Peyer's patch (tissue), 4 donors: Measurements from ENCODE around the gene MMP24. TPM values are rescaled to one million over a fixed set of nuclear protein-coding genes. Genes with fewer than 3 reads are reported as not detected.

ENCODE experiments used
- DNase-seq, 3 donors: peaks; one replicate each; pipeline ENCODE4 v3.0.0-alpha.2; 2017 to 2019
- H3K27ac ChIP-seq, 4 donors: fragments of 200-600 bp; sonication (generic); one replicate each; pipeline ENCODE4 v1.5.1; 2016 to 2019
- H3K27me3 ChIP-seq, 2 donors: fragments of 200-600 bp; sonication (generic); one replicate each; pipeline ENCODE4 v1.5.1; 2019
- H3K36me3 ChIP-seq, 3 donors: fragments of 200-600 bp; sonication (generic); one replicate each; pipeline ENCODE4 v1.5.1; 2016 to 2019
- H3K4me1 ChIP-seq, 4 donors: fragments of 200-600 bp; sonication (generic); one replicate each; pipeline ENCODE4 v1.5.1; 2016 to 2019
- H3K4me3 ChIP-seq, 4 donors: fragments of 200-600 bp; sonication (generic); 1 replicate in 3 of 4; 2 replicates in 1 of 4; pipeline ENCODE4 v1.5.1; 2016 to 2019; ENCODE audit warnings: mild to moderate bottlenecking in 1 of 4
- H3K9me3 ChIP-seq, 4 donors: fragments of 200-600 bp; sonication (generic); one replicate each; pipeline ENCODE4 v1.5.1; 2016 to 2019; ENCODE audit warnings: mild to moderate bottlenecking in 1 of 4
- CTCF ChIP-seq, 6 experiments: fragments of 450-650 bp in 4 of 6; fragments of 200-600 bp in 2 of 6; sonication (generic) in 1 of 6; IDR thresholded peaks; one replicate each; pipeline ENCODE4 v1.5.1; 2017 to 2019; ENCODE audit warnings: antibody characterized with exemption in 6 of 6, mild to moderate bottlenecking in 3 of 6, moderate library complexity in 1 of 6
- POLR2A ChIP-seq, 2 donors: fragments of 450-650 bp; IDR thresholded peaks; one replicate each; pipeline ENCODE4 v1.5.1; 2017; ENCODE audit warnings: antibody characterized with exemption in 2 of 2, mild to moderate bottlenecking in 2 of 2, moderate library complexity in 2 of 2
- total RNA-seq, 4 donors: library from RNA; depleted of rRNA; stranded (reverse); fragments of >200 nt; gene quantifications; one replicate each; pipeline ENCODE4 v1.1.0, GENCODE V29; 2016

MMP24 gene
- total RNA-seq, 4 donors from 2014 or later = 0.70 to 2.7 (median 1.3) TPM; not detected in 1

GRCh38 chr20:35271904-35272303 lies 45.4 kb downstream of the MMP24 start:
- Histone ChIP-seq H3K36me3 (peaks cover 0 to 41% (median 0%) of the 10 kb centered on the region in 3 donors), H3K27me3 (no peaks in the 10 kb centered on the region), H3K27ac (no peak overlapping the region), H3K9me3 (no peaks in the 10 kb centered on the region), H3K4me3 (no peak overlapping the region), H3K4me1 (peaks cover 0 to 34% (median 8%) of the 10 kb centered on the region in 4 donors)
- TF ChIP-seq POLR2A (IDR thresholded peaks at IDR 0.05) (no peak), CTCF (IDR thresholded peaks at IDR 0.05) (no peak)
- no peak for DNase-seq

GRCh38 chr20:35273449-35274171 lies 47.1 kb downstream of the MMP24 start:
- peaks cover 0 to 28% (median 0%) of the 10 kb centered on the region in 3 donors for H3K36me3 ChIP-seq
- H3K4me3 ChIP-seq = no peak overlapping the region
- TF ChIP-seq POLR2A (IDR thresholded peaks at IDR 0.05) (no peak), CTCF (IDR thresholded peaks at IDR 0.05) (no peak)
- H3K27ac ChIP-seq = no peak overlapping the region
- no peaks in the 10 kb centered on the region for H3K27me3 ChIP-seq
- no peak for DNase-seq
- H3K4me1 ChIP-seq = peaks cover 0 to 31% (median 12%) of the 10 kb centered on the region in 4 donors
- no peaks in the 10 kb centered on the region for H3K9me3 ChIP-seq

- peaks cover 0 to 23% (median 10%) of the 10 kb centered on the region in 4 donors for H3K4me1 ChIP-seq
- no peaks in the 10 kb centered on the region for H3K27me3 ChIP-seq
- DNase-seq = no peak
- no peak overlapping the region for H3K27ac ChIP-seq
- no peaks in the 10 kb centered on the region for H3K9me3 ChIP-seq
- no peak overlapping the region for H3K4me3 ChIP-seq
- no peak for TF ChIP-seq CTCF (IDR thresholded peaks at IDR 0.05)
- TF ChIP-seq POLR2A (IDR thresholded peaks at IDR 0.05) = no peak
- H3K36me3 ChIP-seq = peaks cover 0 to 36% (median 0%) of the 10 kb centered on the region in 3 donors
These were observed 47.9 kb downstream of the MMP24 start for GRCh38 chr20:35274172-35275092.

GRCh38 chr20:35275741-35276251 lies 49.3 kb downstream of the MMP24 start:
- Histone ChIP-seq H3K4me3 (no peak overlapping the region), H3K27ac (peak overlapping the region in 1 of 4 donors; percentile 100), H3K4me1 (peaks cover 0 to 14% (median 10%) of the 10 kb centered on the region in 4 donors), H3K36me3 (peaks cover 0 to 38% (median 0%) of the 10 kb centered on the region in 3 donors), H3K27me3 (no peaks in the 10 kb centered on the region), H3K9me3 (no peaks in the 10 kb centered on the region)
- no peak for DNase-seq
- TF ChIP-seq CTCF (IDR thresholded peaks at IDR 0.05) = no peak
- no peak for TF ChIP-seq POLR2A (IDR thresholded peaks at IDR 0.05)

GRCh38 chr20:35276408-35276807 lies 49.9 kb downstream of the MMP24 start:
- DNase-seq = no peak
- Histone ChIP-seq H3K27me3 (no peaks in the 10 kb centered on the region), H3K36me3 (peaks cover 0 to 35% (median 0%) of the 10 kb centered on the region in 3 donors), H3K4me1 (peaks cover 0 to 14% (median 10%) of the 10 kb centered on the region in 4 donors), H3K27ac (peak overlapping the region; percentile 98 to 100 (median 99)), H3K4me3 (peak overlapping the region in 2 of 4 donors; percentile 78 to 99), H3K9me3 (no peaks in the 10 kb centered on the region)
- TF ChIP-seq CTCF (IDR thresholded peaks at IDR 0.05) = no peak
- TF ChIP-seq POLR2A (IDR thresholded peaks at IDR 0.05) = no peak
